Thymus (tissue), 11 donors: ENCODE data around the gene PARD6A. TPM values are rescaled to one million over a fixed set of nuclear protein-coding genes. Genes with fewer than 3 reads are reported as not detected.
A peak's percentile ranks its signal among the peaks of the same experiment; 100 is the strongest.

Experiments
- DNase-seq, 9 donors: peaks; one replicate each; pipeline ENCODE4 v3.0.0-alpha.2; 2013; ENCODE audit warnings: low spot score in 9 of 9, low read depth in 6 of 9, missing footprints in 1 of 9
- H3K27ac ChIP-seq, 2 donors: one replicate each; pipeline ENCODE4 v1.5.1; 2013; ENCODE audit warnings: control low read depth in 1 of 2, low read depth in 1 of 2, low read length in 1 of 2, mild to moderate bottlenecking in 1 of 2, moderate library complexity in 1 of 2
- H3K27me3 ChIP-seq, 2 donors: one replicate each; pipeline ENCODE4 v1.5.1; 2013; ENCODE audit warnings: low read length in 1 of 2; ENCODE audit not compliant: control insufficient read depth in 2 of 2, insufficient read depth in 1 of 2
- H3K36me3 ChIP-seq, 2 donors: one replicate each; pipeline ENCODE4 v1.5.1; 2013; ENCODE audit warnings: low read length in 1 of 2, mild to moderate bottlenecking in 1 of 2, moderate library complexity in 1 of 2; ENCODE audit not compliant: control insufficient read depth in 2 of 2, insufficient read depth in 2 of 2
- H3K4me1 ChIP-seq, 2 donors: one replicate each; pipeline ENCODE4 v1.5.1; 2013; ENCODE audit warnings: low read length in 2 of 2; ENCODE audit not compliant: control insufficient read depth in 2 of 2, insufficient read depth in 2 of 2
- H3K4me3 ChIP-seq, 2 donors: one replicate each; pipeline ENCODE4 v1.5.1; 2013; ENCODE audit warnings: low read length in 2 of 2, control low read depth in 1 of 2, mild to moderate bottlenecking in 1 of 2
- H3K9me3 ChIP-seq, 2 donors: one replicate each; pipeline ENCODE4 v1.5.1; 2013; ENCODE audit warnings: low read length in 1 of 2, mild to moderate bottlenecking in 1 of 2; ENCODE audit not compliant: control insufficient read depth in 2 of 2, insufficient read depth in 1 of 2
- WGBS: extraction: QIAGEN DNeasy Blood & Tissue Kit; methylation state at CpG from one replicate; pipeline ENCODE4 v1.1.7; 2013; 5-methylcytosine and 5-hydroxymethylcytosine counted together
- polyA plus RNA-seq: library from polyadenylated mRNA; stranded (reverse); fragments of 200-250 nt; gene quantifications from one replicate; pipeline ENCODE4 v1.2.3, GENCODE V29; 2013
- total RNA-seq: library from RNA; stranded (reverse); fragments of 120-200 nt; gene quantifications from one replicate; pipeline ENCODE4 v1.2.4, GENCODE V29; 2013
- donor health status: healthy.

PARD6A gene
- total and polyA plus RNA-seq, 2 donors: 4.6 to 5.9 TPM

GRCh38 chr16:67667817-67668494, 7.2 kb downstream of the PARD6A start:
- Histone ChIP-seq H3K27ac (peak overlapping the region; percentile 56 to 80), H3K36me3 (peaks cover under 1 to 3% of the 10 kb centered on the region in 2 donors), H3K4me3 (peak overlapping the region; percentile 58 to 90), H3K27me3 (peaks cover 0 to 5% of the 10 kb centered on the region in 2 donors), H3K9me3 (no peaks in the 10 kb centered on the region), H3K4me1 (peaks cover 19 to 26% of the 10 kb centered on the region in 2 donors)
- WGBS: 28% methylated on average over 18 of the region's 18 CpGs
- DNase-seq: peak; percentile 75 to 95 (median 83)

GRCh38 chr16:67668495-67669157, 7.9 kb downstream of the PARD6A start:
- Histone ChIP-seq H3K36me3 (no peaks in the 10 kb centered on the region), H3K9me3 (no peaks in the 10 kb centered on the region), H3K27me3 (peaks cover 0 to 5% of the 10 kb centered on the region in 2 donors), H3K4me1 (peaks cover 19 to 28% of the 10 kb centered on the region in 2 donors), H3K27ac (no peak overlapping the region), H3K4me3 (no peak overlapping the region)
- DNase-seq: peak in 1 of 9 donors; percentile 37
- 94% methylated on average over 6 of the region's 6 CpGs for WGBS

- WGBS: 97% methylated on average over 10 of the region's 10 CpGs
- no peak for DNase-seq
- Histone ChIP-seq H3K4me1 (peaks cover 19 to 30% of the 10 kb centered on the region in 2 donors), H3K9me3 (no peaks in the 10 kb centered on the region), H3K36me3 (peaks cover 0 to 1% of the 10 kb centered on the region in 2 donors), H3K4me3 (no peak overlapping the region), H3K27ac (no peak overlapping the region), H3K27me3 (peaks cover 0 to 5% of the 10 kb centered on the region in 2 donors)
These were observed 8.8 kb downstream of the PARD6A start for GRCh38 chr16:67669499-67670101.

- no peak overlapping the region for H3K4me3 ChIP-seq
- H3K27me3 ChIP-seq: no peaks in the 10 kb centered on the region
- H3K4me1 ChIP-seq: peaks cover 7 to 16% of the 10 kb centered on the region in 2 donors
- H3K36me3 ChIP-seq: peaks cover 7 to 12% of the 10 kb centered on the region in 2 donors
- 79% methylated on average over 4 of the region's 4 CpGs for WGBS
- no peak for DNase-seq
- H3K9me3 ChIP-seq: no peaks in the 10 kb centered on the region
- no peak overlapping the region for H3K27ac ChIP-seq
These were observed 11.5 kb downstream of the PARD6A start for GRCh38 chr16:67672306-67672705.

GRCh38 chr16:67672739-67673662, 12.2 kb downstream of the PARD6A start:
- Histone ChIP-seq H3K4me1 (peaks cover 3 to 10% of the 10 kb centered on the region in 2 donors), H3K9me3 (no peaks in the 10 kb centered on the region), H3K36me3 (peaks cover 10 to 16% of the 10 kb centered on the region in 2 donors), H3K27ac (no peak overlapping the region), H3K27me3 (no peaks in the 10 kb centered on the region), H3K4me3 (no peak overlapping the region)
- 81% methylated on average over 13 of the region's 13 CpGs for WGBS
- peak in 4 of 9 donors; percentile 29 to 63 (median 44) for DNase-seq

- WGBS: 68% methylated on average over 21 of the region's 21 CpGs
- no peak for DNase-seq
- H3K9me3 ChIP-seq: no peaks in the 10 kb centered on the region
- no peak overlapping the region for H3K27ac ChIP-seq
- peaks cover 10 to 16% of the 10 kb centered on the region in 2 donors for H3K36me3 ChIP-seq
- H3K4me1 ChIP-seq: peaks cover 0 to 5% of the 10 kb centered on the region in 2 donors
- H3K4me3 ChIP-seq: no peak overlapping the region
- no peaks in the 10 kb centered on the region for H3K27me3 ChIP-seq
These were observed 13.2 kb downstream of the PARD6A start for GRCh38 chr16:67673712-67674580.

GRCh38 chr16:67674851-67675578, 14.3 kb downstream of the PARD6A start:
- H3K27ac ChIP-seq: no peak overlapping the region
- peaks cover 0 to 5% of the 10 kb centered on the region in 2 donors for H3K4me1 ChIP-seq
- 98% methylated on average over 28 of the region's 28 CpGs for WGBS
- H3K27me3 ChIP-seq: no peaks in the 10 kb centered on the region
- peaks cover 10 to 16% of the 10 kb centered on the region in 2 donors for H3K36me3 ChIP-seq
- H3K9me3 ChIP-seq: no peaks in the 10 kb centered on the region
- DNase-seq: no peak
- H3K4me3 ChIP-seq: no peak overlapping the region
